ENCODE measurements around the gene OSBPL10.

GRCh38 chr3:31957106-31957505, 24.0 kb downstream of the OSBPL10 start:
- no peak for TF ChIP-seq SP1 (IDR thresholded peaks at IDR 0.05)
- no peak for TF ChIP-seq FOXA1 (IDR thresholded peaks at IDR 0.05)
- no peak for TF ChIP-seq FOXK2 (IDR thresholded peaks at IDR 0.05)
- no peak for TF ChIP-seq FOXM1 (IDR thresholded peaks at IDR 0.05; ENCODE audit: borderline replicate concordance)
- no peak for TF ChIP-seq ZNF384 (IDR thresholded peaks at IDR 0.05)
- TF ChIP-seq L3MBTL2 (conservative IDR thresholded peaks at IDR 0.05) = no peak
- TF ChIP-seq NFRKB (IDR thresholded peaks at IDR 0.05) = no peak
- TF ChIP-seq HDGF (IDR thresholded peaks at IDR 0.05; ENCODE audit: borderline replicate concordance) = no peak
- TF ChIP-seq TARDBP (IDR thresholded peaks at IDR 0.05) = no peak

Measured in HEK293T (cell line).